Bronchial epithelial cell (primary cell): ENCODE measurements around the gene STX4. TPM values are rescaled to one million over a fixed set of nuclear protein-coding genes. Genes with fewer than 3 reads are reported as not detected.

Experiments
- DNase-seq: peaks from one replicate; pipeline ENCODE4 v3.0.0-alpha.2; 2010; ENCODE audit warnings: low read depth
- FAIRE-seq: peaks from 2 replicates; lab custom pipeline; 2011; peaks lifted over from hg19 to GRCh38; lab: Jason Lieb, UNC
- H3K27me3 ChIP-seq: 2 replicates; pipeline ENCODE4 v1.5.1; 2011; ENCODE audit warnings: low read length; ENCODE audit not compliant: control insufficient read depth, insufficient read depth
- H3K36me3 ChIP-seq: 2 replicates; pipeline ENCODE4 v1.5.1; 2011; ENCODE audit warnings: low read length; ENCODE audit not compliant: control insufficient read depth, insufficient read depth
- H3K4me3 ChIP-seq: 2 replicates; pipeline ENCODE4 v1.5.1; 2011; ENCODE audit warnings: mild to moderate bottlenecking, low read depth, low read length, control low read depth
- CTCF ChIP-seq: IDR thresholded peaks from 2 replicates; pipeline ENCODE4 v1.5.1; 2011; ENCODE audit warnings: mild to moderate bottlenecking, moderate library complexity, low read length, control low read depth, inconsistent platforms; ENCODE audit not compliant: insufficient read depth, severe bottlenecking
- total RNA-seq: library from RNA; depleted of rRNA; stranded (reverse); fragments of >200 nt; gene quantifications from 2 replicates; pipeline ENCODE4 v1.2.1, GENCODE V29; 2014

The STX4 gene
- total RNA-seq, 1 donor from 2014 or later, result 14.7 TPM

DNA sequence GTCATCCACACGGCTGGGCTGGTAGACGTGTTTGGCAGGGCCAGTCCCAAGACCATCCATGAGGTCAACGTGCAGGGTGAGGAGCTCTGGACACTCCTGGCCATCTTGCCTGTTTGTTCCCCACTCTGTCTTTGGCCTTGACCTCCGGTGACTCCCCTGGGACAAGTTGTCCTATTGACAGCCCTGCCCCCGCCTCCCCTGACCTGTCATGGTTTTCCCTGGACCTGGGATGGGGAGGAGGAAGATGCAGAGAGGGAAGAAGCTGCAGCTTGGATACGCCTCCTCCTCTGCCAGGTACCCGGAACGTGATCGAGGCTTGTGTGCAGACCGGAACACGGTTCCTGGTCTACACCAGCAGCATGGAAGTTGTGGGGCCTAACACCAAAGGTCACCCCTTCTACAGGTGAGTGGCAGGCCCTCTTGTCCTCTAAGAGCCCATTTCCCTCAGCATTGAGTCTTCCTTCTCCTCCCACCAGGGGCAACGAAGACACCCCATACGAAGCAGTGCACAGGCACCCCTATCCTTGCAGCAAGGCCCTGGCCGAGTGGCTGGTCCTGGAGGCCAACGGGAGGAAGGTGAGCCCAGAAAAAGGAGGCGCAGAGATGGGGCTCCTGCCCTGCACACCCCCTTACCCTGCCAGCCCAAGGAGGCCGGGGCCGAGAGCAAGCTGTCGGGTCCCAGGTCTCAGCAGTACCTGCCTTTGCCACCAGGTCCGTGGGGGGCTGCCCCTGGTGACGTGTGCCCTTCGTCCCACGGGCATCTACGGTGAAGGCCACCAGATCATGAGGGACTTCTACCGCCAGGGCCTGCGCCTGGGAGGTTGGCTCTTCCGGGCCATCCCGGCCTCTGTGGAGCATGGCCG, 47.0 kb upstream of the STX4 start:
- Histone ChIP-seq H3K27me3 (no peaks in the 10 kb centered on the region), H3K4me3 (no peak overlapping the region), H3K36me3 (peaks cover 9% of the 10 kb centered on the region)
- no peak for FAIRE-seq
- DNase-seq, result no peak
- no peak for TF ChIP-seq CTCF

GRCh38 chr16:30987581-30988190, 45.7 kb upstream of the STX4 start:
- no peak for TF ChIP-seq CTCF
- no peak for DNase-seq
- FAIRE-seq, result no peak

GRCh38 chr16:30989469-30990047, 43.8 kb upstream of the STX4 start:
- Histone ChIP-seq H3K36me3 (peaks cover 2% of the 10 kb centered on the region), H3K4me3 (no peak overlapping the region), H3K27me3 (no peaks in the 10 kb centered on the region)
- TF ChIP-seq CTCF, result no peak
- DNase-seq, result no peak
- FAIRE-seq, result no peak

More at GRCh38 chr16:30987581-30988190, 45.7 kb upstream of the STX4 start:
- H3K4me3 ChIP-seq, result no peak overlapping the region
- H3K36me3 ChIP-seq, result peaks cover 6% of the 10 kb centered on the region
- no peaks in the 10 kb centered on the region for H3K27me3 ChIP-seq

DNA sequence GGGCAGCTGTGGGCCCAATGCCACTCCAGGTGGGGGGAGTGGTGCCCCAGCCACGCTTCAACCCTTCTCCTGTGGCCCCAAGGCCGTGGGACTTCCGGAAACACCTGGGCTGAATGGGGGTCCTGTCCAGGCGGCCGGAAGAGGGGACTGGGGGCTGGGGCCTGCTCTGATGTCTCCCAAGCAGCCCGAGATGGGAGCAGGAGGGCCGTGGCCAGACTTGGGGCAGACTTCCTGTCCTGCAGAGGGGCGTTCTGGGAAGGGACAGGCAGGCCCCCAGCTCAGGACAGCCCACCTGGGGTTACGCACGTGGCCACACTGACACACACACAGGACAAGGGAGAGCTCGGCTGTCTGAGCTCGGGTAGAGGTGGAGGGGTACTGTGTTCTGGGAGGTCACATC, 43.3 kb upstream of the STX4 start:
- no peak overlapping the region for H3K4me3 ChIP-seq
- H3K27me3 ChIP-seq, result no peaks in the 10 kb centered on the region
- FAIRE-seq, result no peak
- no peak for DNase-seq
- H3K36me3 ChIP-seq, result no peaks in the 10 kb centered on the region
- TF ChIP-seq CTCF, result no peak

DNA sequence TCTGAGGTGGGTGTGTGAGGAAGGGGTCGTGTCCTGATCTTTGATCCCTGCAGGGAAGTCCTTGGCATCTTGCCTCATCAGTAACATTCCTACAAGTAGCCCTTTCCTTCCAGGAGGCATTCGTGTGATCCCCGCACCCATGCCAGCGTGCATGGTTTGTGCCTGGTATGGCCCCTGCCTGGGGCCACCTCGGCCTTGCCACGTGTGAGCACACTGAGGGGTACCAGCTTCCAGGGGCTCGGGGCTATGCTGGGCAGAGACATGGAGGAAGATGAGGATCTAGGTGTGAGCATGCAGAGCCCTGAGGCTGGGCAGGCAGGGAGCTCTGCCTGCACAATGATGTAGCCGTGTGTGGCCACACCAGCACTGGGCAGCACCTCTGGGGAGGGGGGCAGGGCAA, 42.3 kb upstream of the STX4 start:
- DNase-seq (no peak), FAIRE-seq (no peak)
- Histone ChIP-seq H3K4me3 (no peak overlapping the region), H3K36me3 (no peaks in the 10 kb centered on the region), H3K27me3 (no peaks in the 10 kb centered on the region)
- no peak for TF ChIP-seq CTCF
